SU-DHL-6 (cell line): ENCODE measurements around the gene GGPS1.

Source experiments
- H2AFZ ChIP-seq: fragments of 200-600 bp; sonication (generic); 2 replicates; pipeline ENCODE4 v1.6.1; 2014; ENCODE audit warnings: low read depth, mild to moderate bottlenecking, moderate library complexity, mixed read lengths, antibody characterized with exemption, low read length; ENCODE audit not compliant: severe bottlenecking
- H3F3A ChIP-seq: fragments of 200-600 bp; shearing (Covaris generic); 2 replicates; pipeline ENCODE4 v1.6.0; 2016; ENCODE audit warnings: antibody characterized with exemption, mild to moderate bottlenecking; ENCODE audit not compliant: insufficient read depth
- H3K27ac ChIP-seq: fragments of 200-600 bp; sonication (generic); 2 replicates; pipeline ENCODE4 v1.5.1; 2016; ENCODE audit warnings: low read depth, mild to moderate bottlenecking, low read length, moderate library complexity, mixed read lengths
- H3K27me3 ChIP-seq: fragments of 200-600 bp; sonication (generic), shearing (Covaris generic); 2 replicates; pipeline ENCODE4 v1.6.0; 2014; ENCODE audit warnings: mild to moderate bottlenecking, low read length
- H3K36me3 ChIP-seq: fragments of 200-600 bp; sonication (generic); 2 replicates; pipeline ENCODE4 v1.6.1; 2014; ENCODE audit warnings: mild to moderate bottlenecking, low read length, mixed read lengths
- H3K4me2 ChIP-seq: fragments of 300-600, 200-600 bp; shearing (Covaris generic), sonication (generic); 2 replicates; pipeline ENCODE4 v1.6.0; 2014; ENCODE audit warnings: low read length, low read depth, mild to moderate bottlenecking; ENCODE audit not compliant: poor library complexity, severe bottlenecking
- H3K4me3 ChIP-seq: fragments of 200-600 bp; sonication (generic); 2 replicates; pipeline ENCODE4 v1.5.1; 2014; ENCODE audit warnings: antibody characterized with exemption, low read length, mild to moderate bottlenecking, mixed read lengths; ENCODE audit not compliant: insufficient read depth, poor library complexity, severe bottlenecking
- H3K79me2 ChIP-seq: fragments of 200-600 bp; sonication (generic); 2 replicates; pipeline ENCODE4 v1.6.1; 2014; ENCODE audit warnings: mild to moderate bottlenecking, low read length, moderate library complexity; ENCODE audit not compliant: insufficient read depth
- H3K9ac ChIP-seq: fragments of 200-600 bp; sonication (generic); 2 replicates; pipeline ENCODE4 v1.7.0; 2014; ENCODE audit warnings: mild to moderate bottlenecking, low read length
- H3K9me2 ChIP-seq: fragments of 200-600 bp; sonication (generic); replicated peaks from 2 replicates; pipeline ENCODE4 v1.6.1; 2014; ENCODE audit warnings: low read length; ENCODE audit not compliant: insufficient read depth
- H3K9me3 ChIP-seq: fragments of 200-600 bp; sonication (generic); 2 replicates; pipeline ENCODE4 v1.6.1; 2014; ENCODE audit warnings: low read length, mixed read lengths; ENCODE audit not compliant: insufficient read depth
- H4K20me1 ChIP-seq: fragments of 200-600 bp; sonication (generic); 2 replicates; pipeline ENCODE4 v1.6.1; 2014; ENCODE audit warnings: low read depth, mild to moderate bottlenecking, antibody characterized with exemption, low read length, moderate library complexity, mixed read lengths
- CTCF ChIP-seq: fragments of 200-600 bp; sonication (generic); IDR thresholded peaks from one replicate; pipeline ENCODE4 v1.5.1; 2017; ENCODE audit warnings: antibody characterized with exemption, mild to moderate bottlenecking, low read length, moderate library complexity; ENCODE audit not compliant: insufficient read depth, poor library complexity, severe bottlenecking
- EZH2phosphoT487 ChIP-seq: fragments of 200-600 bp; sonication (generic), shearing (Covaris generic); conservative IDR thresholded peaks from 2 replicates; pipeline ENCODE4 v1.6.1; 2018; ENCODE audit warnings: mild to moderate bottlenecking, antibody characterized with exemption, low read length, moderate library complexity, mixed read lengths

The GGPS1 gene

GRCh38 chr1:235295902-235296350, 32.4 kb upstream of the GGPS1 start:
- Histone ChIP-seq H2AFZ (no peak overlapping the region), H3F3A (peaks cover 12% of the 10 kb centered on the region), H3K9me3 (no peaks in the 10 kb centered on the region), H3K27me3 (no peaks in the 10 kb centered on the region), H3K9me2 (no peaks in the 10 kb centered on the region), H3K36me3 (peaks cover 6% of the 10 kb centered on the region; the same call in 1 of the 2 replicates), H3K79me2 (peaks cover 93% of the 10 kb centered on the region), H3K27ac (no peak overlapping the region), H3K9ac (no peak overlapping the region), H3K4me2 (no peak overlapping the region), H3K4me3 (no peak overlapping the region), H4K20me1 (peaks cover 16% of the 10 kb centered on the region)
- TF ChIP-seq CTCF (no peak), EZH2phosphoT487 (no peak)

- Histone ChIP-seq H3K79me2 (peaks cover 93% of the 10 kb centered on the region), H4K20me1 (peaks cover 16% of the 10 kb centered on the region; the same call in 1 of the 2 replicates), H3K9me2 (no peaks in the 10 kb centered on the region), H3K9me3 (no peaks in the 10 kb centered on the region), H3K36me3 (peaks cover 6% of the 10 kb centered on the region; the same call in 1 of the 2 replicates), H3K27me3 (no peaks in the 10 kb centered on the region), H2AFZ (no peak overlapping the region), H3K9ac (no peak overlapping the region), H3K4me2 (no peak overlapping the region), H3F3A (peaks cover 12% of the 10 kb centered on the region), H3K27ac (no peak overlapping the region), H3K4me3 (no peak overlapping the region)
- TF ChIP-seq CTCF (no peak), EZH2phosphoT487 (no peak)
Observed at GRCh38 chr1:235296729-235297128, 31.6 kb upstream of the GGPS1 start.

DNA sequence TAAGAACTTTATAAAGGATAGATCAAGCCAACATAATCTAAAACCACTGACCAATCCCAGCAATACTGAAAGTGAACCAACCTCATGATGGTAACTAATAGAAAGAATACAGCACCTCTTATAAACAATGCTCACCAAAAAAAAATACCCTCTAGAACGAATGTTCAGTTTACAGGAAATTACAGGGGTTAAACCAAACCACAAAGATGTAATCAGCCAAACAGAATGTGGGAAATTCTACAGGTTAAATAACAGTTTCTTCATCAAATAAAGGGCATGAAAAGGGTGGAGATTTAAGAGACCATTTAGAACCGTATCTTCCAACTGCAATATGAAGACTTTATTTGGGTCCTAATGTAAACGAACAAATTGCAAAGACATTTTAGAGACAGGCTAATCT, 30.8 kb upstream of the GGPS1 start:
- TF ChIP-seq EZH2phosphoT487, result no peak
- TF ChIP-seq CTCF, result no peak
- H3K27me3 ChIP-seq, result no peaks in the 10 kb centered on the region
- peaks cover 12% of the 10 kb centered on the region for H3F3A ChIP-seq
- no peaks in the 10 kb centered on the region for H3K9me2 ChIP-seq
- H3K9me3 ChIP-seq, result no peaks in the 10 kb centered on the region
- H3K4me3 ChIP-seq, result no peak overlapping the region
- no peak overlapping the region for H3K27ac ChIP-seq
- no peak overlapping the region for H3K9ac ChIP-seq
- H3K79me2 ChIP-seq, result peaks cover 92% of the 10 kb centered on the region
- peaks cover 6% of the 10 kb centered on the region; the same call in 1 of the 2 replicates for H3K36me3 ChIP-seq
- H2AFZ ChIP-seq, result no peak overlapping the region
- no peak overlapping the region for H3K4me2 ChIP-seq
- peaks cover 16% of the 10 kb centered on the region; the same call in 1 of the 2 replicates for H4K20me1 ChIP-seq
